Esophagus squamous epithelium (tissue), 4 donors: ENCODE data around the gene LTBP1.

Experiments
- CTCF ChIP-seq, 6 experiments: fragments of 450-650 bp in 4 of 6; fragments of 200-600 bp in 2 of 6; sonication (generic) in 2 of 6; IDR thresholded peaks; one replicate each; pipeline ENCODE4 v1.5.1; 2016 to 2019; ENCODE audit warnings: antibody characterized with exemption in 6 of 6, mild to moderate bottlenecking in 4 of 6, moderate library complexity in 4 of 6
- POLR2A ChIP-seq, 4 donors: fragments of 450-650 bp; IDR thresholded peaks; one replicate each; pipeline ENCODE4 v1.6.1; 2017; ENCODE audit warnings: antibody characterized with exemption in 4 of 4, mild to moderate bottlenecking in 4 of 4, moderate library complexity in 3 of 4

- TF ChIP-seq CTCF (IDR thresholded peaks at IDR 0.05) (no peak), POLR2A (IDR thresholded peaks at IDR 0.05) (no peak)
Measured at GRCh38 chr2:33213244-33213643, 266.5 kb downstream of the LTBP1 start.
